ENCODE results near the gene TRAPPC10.
"Not testable (repeated sequence)": the region's sequence is repeated elsewhere in the genome, so short reads cannot be mapped to it uniquely, and the experiment has no call there.

TRAPPC10 gene

DNA sequence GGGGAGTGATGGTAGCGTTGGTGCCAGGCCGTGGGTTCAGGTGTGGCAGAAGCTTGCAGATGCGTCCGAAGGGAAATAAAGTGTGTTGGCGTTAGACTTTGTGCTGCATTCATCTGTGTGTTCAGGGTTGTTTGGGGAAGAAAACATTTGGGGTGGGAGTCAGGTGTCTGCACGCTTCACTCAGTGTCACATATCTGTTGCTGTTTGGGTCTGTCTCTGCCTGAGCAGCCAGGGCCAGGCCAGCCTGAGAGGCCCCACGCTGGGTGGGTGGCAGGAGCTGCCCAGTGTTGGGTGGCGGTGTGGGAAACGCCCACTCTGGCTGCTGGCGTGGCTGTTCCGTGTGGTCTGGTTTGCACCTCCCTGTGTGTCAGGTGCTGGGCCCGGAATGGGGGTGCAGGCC, 133.5 kb downstream of the TRAPPC10 start:
- not testable (repeated sequence) for DNase-seq (ENCODE audit: low read depth in 2 of 2)

GRCh38 chr21:44147108-44147507, 135.0 kb downstream of the TRAPPC10 start:
- DNase-seq (ENCODE audit: low read depth in 2 of 2), result not testable (repeated sequence)

DNA sequence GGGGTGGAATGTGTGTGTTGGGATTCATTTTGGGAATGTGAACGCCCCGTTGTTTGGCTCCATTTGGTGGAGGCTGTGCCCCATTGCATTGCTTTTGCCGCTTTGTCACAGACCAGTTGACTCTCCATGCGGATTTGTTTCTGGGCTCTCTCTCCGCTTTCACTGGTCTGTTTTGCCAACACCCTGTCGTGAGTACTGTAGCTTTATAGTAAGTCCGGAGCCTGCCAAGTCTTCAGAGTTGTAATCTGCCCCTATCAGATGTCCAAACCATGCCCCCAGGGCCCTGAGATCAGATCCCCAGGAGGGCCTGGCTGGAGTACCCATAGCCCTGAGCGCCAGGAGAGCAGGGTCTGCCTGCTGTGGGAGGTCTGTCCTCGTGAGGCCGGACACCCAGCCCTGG, 138.1 kb downstream of the TRAPPC10 start:
- not testable (repeated sequence) for DNase-seq (ENCODE audit: low read depth in 2 of 2)

- DNase-seq (ENCODE audit: low read depth in 2 of 2), result peak in 1 of 2 donors; percentile 29
Observed at GRCh38 chr21:44153214-44153888, 141.2 kb downstream of the TRAPPC10 start.

DNA sequence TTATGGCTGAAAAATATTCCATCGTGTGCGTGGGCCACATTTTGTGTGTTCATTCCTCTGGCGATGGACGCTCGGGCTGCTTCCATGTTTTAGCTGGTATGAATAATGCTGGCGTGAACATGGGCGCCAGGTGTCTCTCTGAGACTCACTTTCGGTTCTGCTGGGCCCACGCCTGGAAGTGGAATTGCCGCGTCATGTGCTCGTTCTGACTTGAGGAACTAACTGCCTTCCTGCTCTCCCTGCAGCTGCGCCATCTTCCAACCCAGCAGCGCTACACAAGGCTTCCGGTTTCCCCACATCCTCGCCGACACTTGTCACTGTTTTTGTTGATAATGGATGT, 141.8 kb downstream of the TRAPPC10 start:
- peak; percentile 29 to 31 for DNase-seq (ENCODE audit: low read depth in 2 of 2)

GRCh38 chr21:44154816-44155230, 142.7 kb downstream of the TRAPPC10 start:
- not testable (repeated sequence) for DNase-seq (ENCODE audit: low read depth in 2 of 2)

DNA sequence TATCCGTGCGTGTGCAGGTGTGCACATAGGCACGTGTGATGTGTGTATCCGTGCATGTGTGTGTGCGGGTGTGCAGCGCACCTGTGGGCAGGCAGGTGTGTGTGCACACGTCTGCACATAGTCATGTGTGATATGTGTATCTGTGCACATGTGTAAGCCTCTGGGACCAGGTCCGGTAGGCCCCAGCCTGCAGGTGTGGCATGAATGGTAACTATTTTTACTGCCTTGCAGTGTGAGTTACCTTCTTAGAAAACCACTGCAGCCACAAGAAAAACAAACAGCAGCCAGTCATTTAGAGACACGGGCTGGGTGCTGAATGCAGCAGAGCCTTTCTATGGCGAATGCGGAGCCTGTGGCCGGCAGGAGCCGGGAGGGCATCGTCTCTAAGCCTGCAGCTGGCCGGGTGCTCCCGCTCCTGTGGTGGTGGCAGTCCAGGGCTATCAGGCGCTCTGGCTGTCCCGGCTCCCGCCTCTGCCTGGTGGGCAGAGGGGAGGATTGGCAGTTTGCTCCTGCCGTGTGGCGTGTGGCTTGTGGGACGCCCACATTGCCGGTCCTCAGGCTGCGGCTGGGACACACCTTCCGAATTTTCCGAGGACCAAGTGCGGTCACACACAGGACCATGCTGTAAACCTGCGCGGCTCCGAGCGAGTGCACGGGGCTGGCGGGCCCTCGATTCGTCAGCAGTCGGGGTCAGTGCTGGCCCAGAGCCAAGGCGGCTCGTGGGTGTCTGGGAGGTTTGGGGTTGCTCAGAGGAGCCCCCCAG, 143.3 kb downstream of the TRAPPC10 start:
- not testable (repeated sequence) for DNase-seq (ENCODE audit: low read depth in 2 of 2)

DNA sequence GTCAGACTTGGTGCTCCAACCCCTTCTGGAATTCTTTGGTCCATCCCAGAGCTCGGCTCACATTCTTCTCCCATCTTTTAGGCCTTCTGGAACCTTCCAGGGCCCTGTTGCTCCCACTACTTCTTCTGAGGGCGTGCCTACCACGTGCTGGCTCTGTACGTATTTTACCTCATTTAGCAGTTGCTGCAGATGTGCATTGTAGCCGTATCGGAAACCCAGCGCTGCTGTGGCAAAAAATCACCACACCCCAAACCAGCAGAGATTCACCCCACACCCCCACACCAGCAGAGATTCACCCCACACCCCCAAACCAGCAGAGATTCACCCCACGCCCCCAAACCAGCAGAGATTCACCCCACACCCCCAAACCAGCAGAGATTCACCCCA, 143.9 kb downstream of the TRAPPC10 start:
- DNase-seq (ENCODE audit: low read depth in 2 of 2), result not testable (repeated sequence)
